B cell (primary cell): ENCODE measurements around the gene HGFAC.

Source experiments
- EZH2 ChIP-seq: IDR thresholded peaks from 2 replicates; pipeline ENCODE4 v1.6.1; 2012; ENCODE audit warnings: borderline replicate concordance, low read depth, mild to moderate bottlenecking, moderate library complexity, low read length; ENCODE audit not compliant: insufficient read depth, poor library complexity, severe bottlenecking
- TF ChIP-seq, protein P1 (sequence below): fragments of 200-600 bp; IDR thresholded peaks from one replicate; pipeline ENCODE4 v1.8.0; 2022; ENCODE audit warnings: antibody characterized with exemption, mild to moderate bottlenecking

DNA sequence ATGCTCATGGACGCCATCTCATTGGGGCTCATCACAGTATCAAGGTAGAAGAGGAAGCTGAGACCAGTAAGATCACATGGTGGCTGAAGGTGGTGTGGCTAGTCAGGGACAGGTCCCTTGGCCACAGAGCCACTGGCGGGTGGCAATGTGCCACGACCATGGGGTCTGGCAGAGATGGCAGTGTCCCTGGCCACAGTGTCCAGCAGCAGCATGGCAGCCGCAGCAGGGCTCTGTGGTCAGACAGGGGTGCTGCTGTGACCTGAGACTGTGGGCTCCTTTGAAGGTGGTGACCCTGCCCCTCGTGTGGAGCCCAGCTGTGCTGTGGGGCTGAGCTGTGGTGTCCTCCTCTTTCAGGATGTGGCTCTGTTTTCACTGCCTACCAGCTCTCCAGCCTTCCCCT lies 19.2 kb downstream of the HGFAC start:
- TF ChIP-seq, protein P1, sequence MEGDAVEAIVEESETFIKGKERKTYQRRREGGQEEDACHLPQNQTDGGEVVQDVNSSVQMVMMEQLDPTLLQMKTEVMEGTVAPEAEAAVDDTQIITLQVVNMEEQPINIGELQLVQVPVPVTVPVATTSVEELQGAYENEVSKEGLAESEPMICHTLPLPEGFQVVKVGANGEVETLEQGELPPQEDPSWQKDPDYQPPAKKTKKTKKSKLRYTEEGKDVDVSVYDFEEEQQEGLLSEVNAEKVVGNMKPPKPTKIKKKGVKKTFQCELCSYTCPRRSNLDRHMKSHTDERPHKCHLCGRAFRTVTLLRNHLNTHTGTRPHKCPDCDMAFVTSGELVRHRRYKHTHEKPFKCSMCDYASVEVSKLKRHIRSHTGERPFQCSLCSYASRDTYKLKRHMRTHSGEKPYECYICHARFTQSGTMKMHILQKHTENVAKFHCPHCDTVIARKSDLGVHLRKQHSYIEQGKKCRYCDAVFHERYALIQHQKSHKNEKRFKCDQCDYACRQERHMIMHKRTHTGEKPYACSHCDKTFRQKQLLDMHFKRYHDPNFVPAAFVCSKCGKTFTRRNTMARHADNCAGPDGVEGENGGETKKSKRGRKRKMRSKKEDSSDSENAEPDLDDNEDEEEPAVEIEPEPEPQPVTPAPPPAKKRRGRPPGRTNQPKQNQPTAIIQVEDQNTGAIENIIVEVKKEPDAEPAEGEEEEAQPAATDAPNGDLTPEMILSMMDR = no peak
- no peak for TF ChIP-seq EZH2
